Measurements from ENCODE around the gene PARVB.

- TF ChIP-seq CTCF (IDR thresholded peaks at IDR 0.05; ENCODE audit: low read length) (no peak), EZH2 (IDR thresholded peaks at IDR 0.05; ENCODE audit: borderline replicate concordance, low read length) (no peak)
Observed at GRCh38 chr22:44004104-44004460, 20.0 kb upstream of the PARVB start.

Measured in OCI-LY1 (cell line).